ENCODE data around the gene IFT74. TPM values are rescaled to one million over a fixed set of nuclear protein-coding genes. Genes with fewer than 3 reads are reported as not detected.

The IFT74 gene
- total RNA-seq, 1 experiment from 2014 or later = 15.2 TPM

DNA sequence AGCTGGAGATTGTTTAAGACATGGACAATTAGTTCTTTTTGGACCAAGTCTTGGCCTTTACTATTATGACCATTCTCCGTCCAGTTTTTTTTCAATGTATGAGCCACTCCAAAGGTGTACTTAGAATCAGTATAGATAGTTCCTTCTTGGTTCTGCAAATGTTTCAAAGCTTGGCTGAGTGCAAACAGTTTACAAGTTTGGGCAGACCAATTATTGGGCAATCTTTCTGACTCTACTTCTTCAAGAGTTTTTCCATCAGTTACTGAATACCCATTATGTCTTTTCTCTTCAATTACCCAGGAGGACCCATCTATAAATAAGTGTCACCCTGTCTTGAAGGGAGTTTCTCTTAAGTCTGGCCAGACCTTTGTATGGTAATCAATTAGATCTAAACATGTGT is 15.5 kb downstream of the IFT74 start:
- Mint-ChIP-seq H3K27me3 (ENCODE audit: low read depth) (no peaks in the 10 kb centered on the region), H3K9me3 (no peaks in the 10 kb centered on the region), H3K4me1 (peaks cover 30% of the 10 kb centered on the region), H3K36me3 (no peaks in the 10 kb centered on the region), H3K27ac (no peak overlapping the region), H3K4me3 (no peak overlapping the region)
- ATAC-seq (no peak), DNase-seq (ENCODE audit: low spot score) (no peak)
- CTCF ChIA-PET = no interaction called here
- no peak for TF ChIP-seq SMAD3 (CRISPR knock-in tag; IDR thresholded peaks at IDR 0.05; ENCODE audit: borderline replicate concordance)
- TF ChIP-seq ZNF121 (CRISPR knock-in tag; IDR thresholded peaks at IDR 0.05) = no peak
- POLR2A ChIA-PET = no interaction called here

DNA sequence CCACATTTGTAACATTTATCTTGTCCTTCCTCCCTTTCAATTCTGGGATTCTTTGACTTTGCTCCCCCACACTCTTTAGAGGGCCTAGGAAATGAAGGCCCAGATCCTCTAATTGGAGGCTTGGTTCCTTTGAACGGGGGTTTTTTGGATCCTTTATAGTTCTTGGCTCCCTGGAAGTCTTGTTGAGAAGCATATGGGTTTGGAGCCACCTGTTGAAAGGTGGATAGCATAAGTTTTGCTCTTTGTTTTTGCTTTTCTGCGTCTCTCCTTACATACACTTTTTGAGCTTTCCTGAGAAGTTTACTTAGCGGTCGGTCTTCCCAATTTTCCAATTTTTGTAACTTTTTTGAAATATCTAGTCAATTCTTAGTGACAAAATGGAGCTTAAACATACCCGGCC is 17.8 kb downstream of the IFT74 start:
- Mint-ChIP-seq H3K27me3 (ENCODE audit: low read depth) (no peaks in the 10 kb centered on the region), H3K36me3 (no peaks in the 10 kb centered on the region), H3K27ac (peak overlapping the region; percentile 61; the same call in 1 of the 2 replicates), H3K4me3 (no peak overlapping the region), H3K4me1 (peaks cover 34% of the 10 kb centered on the region), H3K9me3 (no peaks in the 10 kb centered on the region)
- ChIA-PET CTCF (interaction anchor here (1.1 to 3.4 kb wide), 3 partner anchors 18 to 81 kb away, joined by 3 to 29 read pairs (median 12); partner anchors contain the start of genes CAAP1 and IFT74), POLR2A (interaction anchor here (1.1 to 3.8 kb wide), 3 partner anchors 27 to 82 kb away, joined by 6 to 26 read pairs (median 9); partner anchors contain the start of genes CAAP1 and PLAA)
- TF ChIP-seq ETV6 (CRISPR knock-in tag; IDR thresholded peaks at IDR 0.05) (no peak), FOXP1 (CRISPR knock-in tag; IDR thresholded peaks at IDR 0.05; ENCODE audit: borderline replicate concordance) (no peak), ZNF317 (CRISPR knock-in tag; IDR thresholded peaks at IDR 0.05; ENCODE audit: borderline replicate concordance, low read depth) (no peak), SOX15 (CRISPR knock-in tag; IDR thresholded peaks at IDR 0.05) (no peak), JAZF1 (CRISPR knock-in tag; IDR thresholded peaks at IDR 0.05) (no peak)
- TF ChIP-seq, protein P1, sequence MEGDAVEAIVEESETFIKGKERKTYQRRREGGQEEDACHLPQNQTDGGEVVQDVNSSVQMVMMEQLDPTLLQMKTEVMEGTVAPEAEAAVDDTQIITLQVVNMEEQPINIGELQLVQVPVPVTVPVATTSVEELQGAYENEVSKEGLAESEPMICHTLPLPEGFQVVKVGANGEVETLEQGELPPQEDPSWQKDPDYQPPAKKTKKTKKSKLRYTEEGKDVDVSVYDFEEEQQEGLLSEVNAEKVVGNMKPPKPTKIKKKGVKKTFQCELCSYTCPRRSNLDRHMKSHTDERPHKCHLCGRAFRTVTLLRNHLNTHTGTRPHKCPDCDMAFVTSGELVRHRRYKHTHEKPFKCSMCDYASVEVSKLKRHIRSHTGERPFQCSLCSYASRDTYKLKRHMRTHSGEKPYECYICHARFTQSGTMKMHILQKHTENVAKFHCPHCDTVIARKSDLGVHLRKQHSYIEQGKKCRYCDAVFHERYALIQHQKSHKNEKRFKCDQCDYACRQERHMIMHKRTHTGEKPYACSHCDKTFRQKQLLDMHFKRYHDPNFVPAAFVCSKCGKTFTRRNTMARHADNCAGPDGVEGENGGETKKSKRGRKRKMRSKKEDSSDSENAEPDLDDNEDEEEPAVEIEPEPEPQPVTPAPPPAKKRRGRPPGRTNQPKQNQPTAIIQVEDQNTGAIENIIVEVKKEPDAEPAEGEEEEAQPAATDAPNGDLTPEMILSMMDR (IDR thresholded peaks at IDR 0.05) = no peak
- TF ChIP-seq, protein P2, sequence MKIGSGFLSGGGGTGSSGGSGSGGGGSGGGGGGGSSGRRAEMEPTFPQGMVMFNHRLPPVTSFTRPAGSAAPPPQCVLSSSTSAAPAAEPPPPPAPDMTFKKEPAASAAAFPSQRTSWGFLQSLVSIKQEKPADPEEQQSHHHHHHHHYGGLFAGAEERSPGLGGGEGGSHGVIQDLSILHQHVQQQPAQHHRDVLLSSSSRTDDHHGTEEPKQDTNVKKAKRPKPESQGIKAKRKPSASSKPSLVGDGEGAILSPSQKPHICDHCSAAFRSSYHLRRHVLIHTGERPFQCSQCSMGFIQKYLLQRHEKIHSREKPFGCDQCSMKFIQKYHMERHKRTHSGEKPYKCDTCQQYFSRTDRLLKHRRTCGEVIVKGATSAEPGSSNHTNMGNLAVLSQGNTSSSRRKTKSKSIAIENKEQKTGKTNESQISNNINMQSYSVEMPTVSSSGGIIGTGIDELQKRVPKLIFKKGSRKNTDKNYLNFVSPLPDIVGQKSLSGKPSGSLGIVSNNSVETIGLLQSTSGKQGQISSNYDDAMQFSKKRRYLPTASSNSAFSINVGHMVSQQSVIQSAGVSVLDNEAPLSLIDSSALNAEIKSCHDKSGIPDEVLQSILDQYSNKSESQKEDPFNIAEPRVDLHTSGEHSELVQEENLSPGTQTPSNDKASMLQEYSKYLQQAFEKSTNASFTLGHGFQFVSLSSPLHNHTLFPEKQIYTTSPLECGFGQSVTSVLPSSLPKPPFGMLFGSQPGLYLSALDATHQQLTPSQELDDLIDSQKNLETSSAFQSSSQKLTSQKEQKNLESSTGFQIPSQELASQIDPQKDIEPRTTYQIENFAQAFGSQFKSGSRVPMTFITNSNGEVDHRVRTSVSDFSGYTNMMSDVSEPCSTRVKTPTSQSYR (CRISPR knock-in tag; IDR thresholded peaks at IDR 0.05) = no peak
- TF ChIP-seq, protein P3, sequence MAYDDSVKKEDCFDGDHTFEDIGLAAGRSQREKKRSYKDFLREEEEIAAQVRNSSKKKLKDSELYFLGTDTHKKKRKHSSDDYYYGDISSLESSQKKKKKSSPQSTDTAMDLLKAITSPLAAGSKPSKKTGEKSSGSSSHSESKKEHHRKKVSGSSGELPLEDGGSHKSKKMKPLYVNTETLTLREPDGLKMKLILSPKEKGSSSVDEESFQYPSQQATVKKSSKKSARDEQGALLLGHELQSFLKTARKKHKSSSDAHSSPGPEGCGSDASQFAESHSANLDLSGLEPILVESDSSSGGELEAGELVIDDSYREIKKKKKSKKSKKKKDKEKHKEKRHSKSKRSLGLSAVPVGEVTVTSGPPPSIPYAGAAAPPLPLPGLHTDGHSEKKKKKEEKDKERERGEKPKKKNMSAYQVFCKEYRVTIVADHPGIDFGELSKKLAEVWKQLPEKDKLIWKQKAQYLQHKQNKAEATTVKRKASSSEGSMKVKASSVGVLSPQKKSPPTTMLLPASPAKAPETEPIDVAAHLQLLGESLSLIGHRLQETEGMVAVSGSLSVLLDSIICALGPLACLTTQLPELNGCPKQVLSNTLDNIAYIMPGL (CRISPR knock-in tag; IDR thresholded peaks at IDR 0.05) = no peak
- TF ChIP-seq, protein P4, sequence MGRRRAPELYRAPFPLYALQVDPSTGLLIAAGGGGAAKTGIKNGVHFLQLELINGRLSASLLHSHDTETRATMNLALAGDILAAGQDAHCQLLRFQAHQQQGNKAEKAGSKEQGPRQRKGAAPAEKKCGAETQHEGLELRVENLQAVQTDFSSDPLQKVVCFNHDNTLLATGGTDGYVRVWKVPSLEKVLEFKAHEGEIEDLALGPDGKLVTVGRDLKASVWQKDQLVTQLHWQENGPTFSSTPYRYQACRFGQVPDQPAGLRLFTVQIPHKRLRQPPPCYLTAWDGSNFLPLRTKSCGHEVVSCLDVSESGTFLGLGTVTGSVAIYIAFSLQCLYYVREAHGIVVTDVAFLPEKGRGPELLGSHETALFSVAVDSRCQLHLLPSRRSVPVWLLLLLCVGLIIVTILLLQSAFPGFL (CRISPR knock-in tag; IDR thresholded peaks at IDR 0.05; ENCODE audit: borderline replicate concordance) = no peak
- TF ChIP-seq, protein P5, sequence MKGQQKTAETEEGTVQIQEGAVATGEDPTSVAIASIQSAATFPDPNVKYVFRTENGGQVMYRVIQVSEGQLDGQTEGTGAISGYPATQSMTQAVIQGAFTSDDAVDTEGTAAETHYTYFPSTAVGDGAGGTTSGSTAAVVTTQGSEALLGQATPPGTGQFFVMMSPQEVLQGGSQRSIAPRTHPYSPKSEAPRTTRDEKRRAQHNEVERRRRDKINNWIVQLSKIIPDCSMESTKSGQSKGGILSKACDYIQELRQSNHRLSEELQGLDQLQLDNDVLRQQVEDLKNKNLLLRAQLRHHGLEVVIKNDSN (CRISPR knock-in tag; IDR thresholded peaks at IDR 0.05) = no peak
- no peak for DNase-seq (ENCODE audit: low spot score)
- ATAC-seq = no peak

DNA sequence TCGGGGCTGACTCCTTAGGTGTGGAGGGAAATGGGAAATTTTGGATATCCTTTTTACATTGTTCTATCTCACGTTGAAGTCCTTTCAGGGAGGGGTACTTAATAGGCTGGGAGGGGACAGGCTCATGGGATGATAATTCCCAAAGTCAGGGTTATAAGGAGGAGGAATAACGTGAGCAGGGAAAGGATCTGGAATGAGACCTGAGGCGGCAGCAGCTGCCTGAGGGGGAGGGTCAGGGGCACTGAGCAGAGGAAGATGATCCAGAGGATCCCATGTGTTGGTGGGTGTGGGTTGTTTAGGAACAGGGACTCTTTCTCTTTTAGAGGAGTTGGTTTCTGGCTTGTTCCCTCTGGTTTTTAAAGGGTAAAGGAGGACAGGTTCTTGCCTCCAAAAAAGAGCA is 18.7 kb downstream of the IFT74 start:
- ATAC-seq (peak; percentile 20), DNase-seq (ENCODE audit: low spot score) (peak; percentile 16)
- no peaks in the 10 kb centered on the region for H3K9me3 Mint-ChIP-seq
- CTCF ChIA-PET = interaction anchor here (0.6 to 3.4 kb wide), 14 partner anchors 19 to 359 kb away, joined by 3 to 29 read pairs (median 4); partner anchors contain the start of genes CAAP1, IFT74 and PLAA
- H3K27ac Mint-ChIP-seq = peak overlapping the region; percentile 99
- H3K4me3 Mint-ChIP-seq = peak overlapping the region; percentile 15
- POLR2A ChIA-PET = interaction anchor here (1.1 to 3.8 kb wide), 5 partner anchors 19 to 83 kb away, joined by 3 to 26 read pairs (median 9); partner anchors contain the start of genes CAAP1, IFT74 and PLAA
- H3K36me3 Mint-ChIP-seq = no peaks in the 10 kb centered on the region
- H3K27me3 Mint-ChIP-seq (ENCODE audit: low read depth) = no peaks in the 10 kb centered on the region
- peaks cover 34% of the 10 kb centered on the region for H3K4me1 Mint-ChIP-seq
- TF ChIP-seq, protein P6, sequence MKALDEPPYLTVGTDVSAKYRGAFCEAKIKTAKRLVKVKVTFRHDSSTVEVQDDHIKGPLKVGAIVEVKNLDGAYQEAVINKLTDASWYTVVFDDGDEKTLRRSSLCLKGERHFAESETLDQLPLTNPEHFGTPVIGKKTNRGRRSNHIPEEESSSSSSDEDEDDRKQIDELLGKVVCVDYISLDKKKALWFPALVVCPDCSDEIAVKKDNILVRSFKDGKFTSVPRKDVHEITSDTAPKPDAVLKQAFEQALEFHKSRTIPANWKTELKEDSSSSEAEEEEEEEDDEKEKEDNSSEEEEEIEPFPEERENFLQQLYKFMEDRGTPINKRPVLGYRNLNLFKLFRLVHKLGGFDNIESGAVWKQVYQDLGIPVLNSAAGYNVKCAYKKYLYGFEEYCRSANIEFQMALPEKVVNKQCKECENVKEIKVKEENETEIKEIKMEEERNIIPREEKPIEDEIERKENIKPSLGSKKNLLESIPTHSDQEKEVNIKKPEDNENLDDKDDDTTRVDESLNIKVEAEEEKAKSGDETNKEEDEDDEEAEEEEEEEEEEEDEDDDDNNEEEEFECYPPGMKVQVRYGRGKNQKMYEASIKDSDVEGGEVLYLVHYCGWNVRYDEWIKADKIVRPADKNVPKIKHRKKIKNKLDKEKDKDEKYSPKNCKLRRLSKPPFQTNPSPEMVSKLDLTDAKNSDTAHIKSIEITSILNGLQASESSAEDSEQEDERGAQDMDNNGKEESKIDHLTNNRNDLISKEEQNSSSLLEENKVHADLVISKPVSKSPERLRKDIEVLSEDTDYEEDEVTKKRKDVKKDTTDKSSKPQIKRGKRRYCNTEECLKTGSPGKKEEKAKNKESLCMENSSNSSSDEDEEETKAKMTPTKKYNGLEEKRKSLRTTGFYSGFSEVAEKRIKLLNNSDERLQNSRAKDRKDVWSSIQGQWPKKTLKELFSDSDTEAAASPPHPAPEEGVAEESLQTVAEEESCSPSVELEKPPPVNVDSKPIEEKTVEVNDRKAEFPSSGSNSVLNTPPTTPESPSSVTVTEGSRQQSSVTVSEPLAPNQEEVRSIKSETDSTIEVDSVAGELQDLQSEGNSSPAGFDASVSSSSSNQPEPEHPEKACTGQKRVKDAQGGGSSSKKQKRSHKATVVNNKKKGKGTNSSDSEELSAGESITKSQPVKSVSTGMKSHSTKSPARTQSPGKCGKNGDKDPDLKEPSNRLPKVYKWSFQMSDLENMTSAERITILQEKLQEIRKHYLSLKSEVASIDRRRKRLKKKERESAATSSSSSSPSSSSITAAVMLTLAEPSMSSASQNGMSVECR (CRISPR knock-in tag; IDR thresholded peaks at IDR 0.05; ENCODE audit: borderline replicate concordance) = no peak
- TF ChIP-seq ESRRA (CRISPR knock-in tag; IDR thresholded peaks at IDR 0.05; ENCODE audit: borderline replicate concordance) (no peak), ZNF232 (CRISPR knock-in tag; IDR thresholded peaks at IDR 0.05) (no peak), TCF7 (CRISPR knock-in tag; IDR thresholded peaks at IDR 0.05; ENCODE audit: low read depth) (no peak)
- TF ChIP-seq, protein P3 (CRISPR knock-in tag; IDR thresholded peaks at IDR 0.05) = no peak

Measured in WTC11 (cell line).